Measurements from ENCODE around the gene PSMB5.
A peak's percentile ranks its signal among the peaks of the same experiment; 100 is the strongest.

PSMB5 gene

GRCh38 chr14:23047751-23048693, 13.3 kb upstream of the PSMB5 start:
- no peaks in the 10 kb centered on the region for H3K79me2 ChIP-seq (ENCODE audit: control insufficient read depth, insufficient read depth, low read length)
- no peak overlapping the region for H2AK5ac ChIP-seq (ENCODE audit: low read length)
- peaks cover 2% of the 10 kb centered on the region for H3K36me3 ChIP-seq (ENCODE audit: control insufficient read depth, insufficient read depth, low read length)
- H2BK120ac ChIP-seq (ENCODE audit: low read depth, low read length): no peak overlapping the region
- H3K27me3 ChIP-seq (ENCODE audit: insufficient read depth, low read length, poor library complexity): no peaks in the 10 kb centered on the region
- WGBS (ENCODE audit: extremely low coverage, insufficient coverage, low lambda C conversion rate): no CpG with 5 or more reads among the region's 85 CpGs
- no peak overlapping the region for H2BK5ac ChIP-seq (ENCODE audit: low read length)
- H4K8ac ChIP-seq (ENCODE audit: low read depth, low read length): no peak overlapping the region
- H3K79me1 ChIP-seq (ENCODE audit: low read length): no peaks in the 10 kb centered on the region
- no peak overlapping the region for H3K27ac ChIP-seq (ENCODE audit: low read depth, low read length)
- H3K4me3 ChIP-seq (ENCODE audit: low read length): no peak overlapping the region
- no peak overlapping the region for H2BK15ac ChIP-seq (replicated peaks; ENCODE audit: low read depth)
- no peak for DNase-seq
- no peak overlapping the region for H3K56ac ChIP-seq (ENCODE audit: low read length)
- H3K4ac ChIP-seq (ENCODE audit: low read depth, low read length): no peak overlapping the region
- peaks cover 4% of the 10 kb centered on the region for H3K4me1 ChIP-seq (ENCODE audit: control insufficient read depth, low read depth, low read length)
- no peak overlapping the region for H3K9ac ChIP-seq (ENCODE audit: low read length)
- no peak overlapping the region for H3K18ac ChIP-seq (ENCODE audit: low read length)
- no peak overlapping the region for H4K5ac ChIP-seq (ENCODE audit: low read length)
- H3K23ac ChIP-seq (ENCODE audit: low read length): no peak overlapping the region
- no peak overlapping the region for H3K4me2 ChIP-seq (ENCODE audit: low read length)

GRCh38 chr14:23047034-23047634, 12.4 kb upstream of the PSMB5 start:
- Histone ChIP-seq H3K27me3 (ENCODE audit: insufficient read depth, low read length, poor library complexity) (no peaks in the 10 kb centered on the region), H3K27ac (ENCODE audit: low read depth, low read length) (no peak overlapping the region), H3K4me3 (ENCODE audit: low read length) (no peak overlapping the region), H3K79me1 (ENCODE audit: low read length) (no peaks in the 10 kb centered on the region), H3K4me2 (ENCODE audit: low read length) (no peak overlapping the region), H3K18ac (ENCODE audit: low read length) (no peak overlapping the region), H4K8ac (ENCODE audit: low read depth, low read length) (no peak overlapping the region), H3K4me1 (ENCODE audit: control insufficient read depth, low read depth, low read length) (peaks cover 4% of the 10 kb centered on the region), H2BK120ac (ENCODE audit: low read depth, low read length) (no peak overlapping the region), H3K56ac (ENCODE audit: low read length) (no peak overlapping the region), H4K5ac (ENCODE audit: low read length) (no peak overlapping the region), H3K9ac (ENCODE audit: low read length) (no peak overlapping the region), H2BK5ac (ENCODE audit: low read length) (no peak overlapping the region), H3K23ac (ENCODE audit: low read length) (no peak overlapping the region), H2AK5ac (ENCODE audit: low read length) (no peak overlapping the region), H3K4ac (ENCODE audit: low read depth, low read length) (no peak overlapping the region), H3K79me2 (ENCODE audit: control insufficient read depth, insufficient read depth, low read length) (no peaks in the 10 kb centered on the region), H2BK15ac (replicated peaks; ENCODE audit: low read depth) (no peak overlapping the region), H3K36me3 (ENCODE audit: control insufficient read depth, insufficient read depth, low read length) (peaks cover 2% of the 10 kb centered on the region)
- no peak for DNase-seq
- no CpG with 5 or more reads among the region's 6 CpGs for WGBS (ENCODE audit: extremely low coverage, insufficient coverage, low lambda C conversion rate)

GRCh38 chr14:23045419-23046357, 11.0 kb upstream of the PSMB5 start:
- no peak overlapping the region for H2BK120ac ChIP-seq (ENCODE audit: low read depth, low read length)
- H2AK5ac ChIP-seq (ENCODE audit: low read length): no peak overlapping the region
- peaks cover 2% of the 10 kb centered on the region for H3K36me3 ChIP-seq (ENCODE audit: control insufficient read depth, insufficient read depth, low read length)
- no peak overlapping the region for H3K9ac ChIP-seq (ENCODE audit: low read length)
- DNase-seq: no peak
- H2BK5ac ChIP-seq (ENCODE audit: low read length): no peak overlapping the region
- no peak overlapping the region for H3K27ac ChIP-seq (ENCODE audit: low read depth, low read length)
- H4K5ac ChIP-seq (ENCODE audit: low read length): no peak overlapping the region
- no peaks in the 10 kb centered on the region for H3K27me3 ChIP-seq (ENCODE audit: insufficient read depth, low read length, poor library complexity)
- no peaks in the 10 kb centered on the region for H3K79me2 ChIP-seq (ENCODE audit: control insufficient read depth, insufficient read depth, low read length)
- H3K56ac ChIP-seq (ENCODE audit: low read length): no peak overlapping the region
- no peak overlapping the region for H2BK15ac ChIP-seq (replicated peaks; ENCODE audit: low read depth)
- WGBS (ENCODE audit: extremely low coverage, insufficient coverage, low lambda C conversion rate): no CpG with 5 or more reads among the region's 13 CpGs
- no peak overlapping the region for H3K4me2 ChIP-seq (ENCODE audit: low read length)
- no peak overlapping the region for H4K8ac ChIP-seq (ENCODE audit: low read depth, low read length)
- peaks cover 4% of the 10 kb centered on the region for H3K4me1 ChIP-seq (ENCODE audit: control insufficient read depth, low read depth, low read length)
- H3K4ac ChIP-seq (ENCODE audit: low read depth, low read length): no peak overlapping the region
- H3K23ac ChIP-seq (ENCODE audit: low read length): no peak overlapping the region
- no peak overlapping the region for H3K18ac ChIP-seq (ENCODE audit: low read length)
- no peaks in the 10 kb centered on the region for H3K79me1 ChIP-seq (ENCODE audit: low read length)
- H3K4me3 ChIP-seq (ENCODE audit: low read length): no peak overlapping the region

GRCh38 chr14:23044840-23045239, 10.1 kb upstream of the PSMB5 start:
- Histone ChIP-seq H3K4me3 (ENCODE audit: low read length) (no peak overlapping the region), H3K36me3 (ENCODE audit: control insufficient read depth, insufficient read depth, low read length) (peaks cover 1% of the 10 kb centered on the region), H3K79me2 (ENCODE audit: control insufficient read depth, insufficient read depth, low read length) (no peaks in the 10 kb centered on the region), H3K4me2 (ENCODE audit: low read length) (no peak overlapping the region), H3K9ac (ENCODE audit: low read length) (no peak overlapping the region), H3K4me1 (ENCODE audit: control insufficient read depth, low read depth, low read length) (peaks cover 4% of the 10 kb centered on the region), H2BK15ac (replicated peaks; ENCODE audit: low read depth) (no peak overlapping the region), H4K8ac (ENCODE audit: low read depth, low read length) (no peak overlapping the region), H2BK5ac (ENCODE audit: low read length) (no peak overlapping the region), H2BK120ac (ENCODE audit: low read depth, low read length) (no peak overlapping the region), H3K18ac (ENCODE audit: low read length) (no peak overlapping the region), H3K4ac (ENCODE audit: low read depth, low read length) (no peak overlapping the region), H2AK5ac (ENCODE audit: low read length) (no peak overlapping the region), H3K23ac (ENCODE audit: low read length) (no peak overlapping the region), H3K27ac (ENCODE audit: low read depth, low read length) (peak overlapping the region; percentile 10), H4K5ac (ENCODE audit: low read length) (no peak overlapping the region), H3K27me3 (ENCODE audit: insufficient read depth, low read length, poor library complexity) (no peaks in the 10 kb centered on the region), H3K56ac (ENCODE audit: low read length) (peak overlapping the region; percentile 59), H3K79me1 (ENCODE audit: low read length) (no peaks in the 10 kb centered on the region)
- WGBS (ENCODE audit: extremely low coverage, insufficient coverage, low lambda C conversion rate): no CpG with 5 or more reads among the region's 8 CpGs
- no peak for DNase-seq

- H3K4me2 ChIP-seq (ENCODE audit: low read length): no peak overlapping the region
- no peak overlapping the region for H3K23ac ChIP-seq (ENCODE audit: low read length)
- no peaks in the 10 kb centered on the region for H3K79me1 ChIP-seq (ENCODE audit: low read length)
- no peaks in the 10 kb centered on the region for H3K27me3 ChIP-seq (ENCODE audit: insufficient read depth, low read length, poor library complexity)
- WGBS (ENCODE audit: extremely low coverage, insufficient coverage, low lambda C conversion rate): no CpG with 5 or more reads among the region's 3 CpGs
- no peak overlapping the region for H2BK120ac ChIP-seq (ENCODE audit: low read depth, low read length)
- H3K79me2 ChIP-seq (ENCODE audit: control insufficient read depth, insufficient read depth, low read length): no peaks in the 10 kb centered on the region
- peak overlapping the region; percentile 25 for H3K56ac ChIP-seq (ENCODE audit: low read length)
- H3K27ac ChIP-seq (ENCODE audit: low read depth, low read length): no peak overlapping the region
- H2BK15ac ChIP-seq (replicated peaks; ENCODE audit: low read depth): no peak overlapping the region
- no peak overlapping the region for H4K8ac ChIP-seq (ENCODE audit: low read depth, low read length)
- no peak overlapping the region for H2AK5ac ChIP-seq (ENCODE audit: low read length)
- no peak overlapping the region for H3K4ac ChIP-seq (ENCODE audit: low read depth, low read length)
- no peaks in the 10 kb centered on the region for H3K36me3 ChIP-seq (ENCODE audit: control insufficient read depth, insufficient read depth, low read length)
- H4K5ac ChIP-seq (ENCODE audit: low read length): no peak overlapping the region
- no peak overlapping the region for H3K4me3 ChIP-seq (ENCODE audit: low read length)
- H2BK5ac ChIP-seq (ENCODE audit: low read length): no peak overlapping the region
- DNase-seq: peak; percentile 63
- H3K4me1 ChIP-seq (ENCODE audit: control insufficient read depth, low read depth, low read length): peaks cover 4% of the 10 kb centered on the region
- no peak overlapping the region for H3K9ac ChIP-seq (ENCODE audit: low read length)
- H3K18ac ChIP-seq (ENCODE audit: low read length): no peak overlapping the region
Measured at GRCh38 chr14:23043754-23044153, 9.1 kb upstream of the PSMB5 start.
